Measurements from ENCODE around the gene STK17A. TPM values are rescaled to one million over a fixed set of nuclear protein-coding genes. Genes with fewer than 3 reads are reported as not detected.

The STK17A gene
- total RNA-seq, 4 donors from 2014 or later: 12.9 to 60.2 (median 15.7) TPM

- ATAC-seq (ENCODE audit: low FRiP score) (no peak), DNase-seq (ENCODE audit: low spot score) (no peak)
- no peak for TF ChIP-seq CTCF (IDR thresholded peaks at IDR 0.05)
Measured at GRCh38 chr7:43554423-43554822, 28.5 kb upstream of the STK17A start.

- TF ChIP-seq CTCF (IDR thresholded peaks at IDR 0.05): no peak
- DNase-seq (ENCODE audit: low spot score): no peak
- ATAC-seq (ENCODE audit: low FRiP score): no peak
Measured at GRCh38 chr7:43557831-43558495, 24.9 kb upstream of the STK17A start.

- no peak for ATAC-seq (ENCODE audit: low FRiP score)
- DNase-seq (ENCODE audit: low spot score): no peak
- TF ChIP-seq CTCF (IDR thresholded peaks at IDR 0.05): no peak
Measured at GRCh38 chr7:43559171-43559945, 23.6 kb upstream of the STK17A start.

GRCh38 chr7:43559946-43560335 is 23.0 kb upstream of the STK17A start:
- no peak for ATAC-seq (ENCODE audit: low FRiP score)
- no peak for DNase-seq (ENCODE audit: low spot score)
- no peak for TF ChIP-seq CTCF (IDR thresholded peaks at IDR 0.05)

- ATAC-seq (ENCODE audit: low FRiP score) (no peak), DNase-seq (ENCODE audit: low spot score) (no peak)
Measured at GRCh38 chr7:43560742-43561330, 22.1 kb upstream of the STK17A start.

GRCh38 chr7:43562383-43562782 is 20.5 kb upstream of the STK17A start:
- no peak for ATAC-seq (ENCODE audit: low FRiP score)
- TF ChIP-seq CTCF (IDR thresholded peaks at IDR 0.05): no peak
- no peak for DNase-seq (ENCODE audit: low spot score)

More at GRCh38 chr7:43560742-43561330, 22.1 kb upstream of the STK17A start:
- no peak for TF ChIP-seq CTCF (IDR thresholded peaks at IDR 0.05)

Measured in omental fat pad (tissue), 4 donors.